Measurements from ENCODE around the gene BCOR.
A peak's percentile ranks its signal among the peaks of the same experiment; 100 is the strongest.

The BCOR gene

GRCh38 chrX:40013266-40014195 is 84.2 kb downstream of the BCOR start:
- TF ChIP-seq TAF1 (IDR thresholded peaks at IDR 0.05; ENCODE audit: low read depth), result peak; percentile 17; the same call in 1 of the 2 replicates
- TF ChIP-seq USF1 (IDR thresholded peaks at IDR 0.05), result no peak

- TF ChIP-seq CREB1 (IDR thresholded peaks at IDR 0.05; ENCODE audit: low read depth) (no peak), NFIC (IDR thresholded peaks at IDR 0.05) (no peak), EGR1 (IDR thresholded peaks at IDR 0.05) (no peak), YY1 (IDR thresholded peaks at IDR 0.05; ENCODE audit: low read depth) (no peak), ZBTB7A (IDR thresholded peaks at IDR 0.05; ENCODE audit: low read depth) (no peak), RAD21 (IDR thresholded peaks at IDR 0.05; ENCODE audit: low read depth) (no peak), CEBPB (IDR thresholded peaks at IDR 0.05) (no peak), TCF12 (IDR thresholded peaks at IDR 0.05; ENCODE audit: low read depth) (no peak), REST (IDR thresholded peaks at IDR 0.05; ENCODE audit: low read depth) (no peak), EP300 (IDR thresholded peaks at IDR 0.05; ENCODE audit: borderline replicate concordance) (no peak), USF1 (IDR thresholded peaks at IDR 0.05) (no peak), FOXM1 (IDR thresholded peaks at IDR 0.05; ENCODE audit: borderline replicate concordance, low read depth) (no peak), TAF1 (IDR thresholded peaks at IDR 0.05; ENCODE audit: low read depth) (no peak), TEAD4 (IDR thresholded peaks at IDR 0.05) (no peak), MAX (IDR thresholded peaks at IDR 0.05) (no peak)
These were observed 84.9 kb downstream of the BCOR start for GRCh38 chrX:40012868-40013265.

GRCh38 chrX:40012039-40012867 is 85.5 kb downstream of the BCOR start:
- no peak for TF ChIP-seq MAX (IDR thresholded peaks at IDR 0.05)

- TF ChIP-seq MAX (IDR thresholded peaks at IDR 0.05), result no peak
- no peak for TF ChIP-seq REST (IDR thresholded peaks at IDR 0.05; ENCODE audit: low read depth)
- no peak for TF ChIP-seq CEBPB (IDR thresholded peaks at IDR 0.05)
- no peak for TF ChIP-seq TAF1 (IDR thresholded peaks at IDR 0.05; ENCODE audit: low read depth)
- TF ChIP-seq EGR1 (IDR thresholded peaks at IDR 0.05), result no peak
- no peak for TF ChIP-seq YY1 (IDR thresholded peaks at IDR 0.05; ENCODE audit: low read depth)
- no peak for TF ChIP-seq ZBTB7A (IDR thresholded peaks at IDR 0.05; ENCODE audit: low read depth)
- no peak for TF ChIP-seq TCF12 (IDR thresholded peaks at IDR 0.05; ENCODE audit: low read depth)
- no peak for TF ChIP-seq TEAD4 (IDR thresholded peaks at IDR 0.05)
- no peak for TF ChIP-seq EP300 (IDR thresholded peaks at IDR 0.05; ENCODE audit: borderline replicate concordance)
- no peak for TF ChIP-seq NFIC (IDR thresholded peaks at IDR 0.05)
- TF ChIP-seq RAD21 (IDR thresholded peaks at IDR 0.05; ENCODE audit: low read depth), result no peak
- TF ChIP-seq USF1 (IDR thresholded peaks at IDR 0.05), result no peak
These were observed 86.3 kb downstream of the BCOR start for GRCh38 chrX:40011322-40012038.

All from Ishikawa (cell line).